HG03139 (cell line): Measurements from ENCODE around the gene RAB6A.
"Not testable (repeated sequence)": the region's sequence is repeated elsewhere in the genome, so short reads cannot be mapped to it uniquely, and the experiment has no call there.

Experiments
- ATAC-seq: cut with Tn5 transposase; IDR thresholded peaks from one replicate; pipeline ENCODE4 v1.9.1; 2021; ENCODE audit not compliant: unreplicated experiment

Gene RAB6A

DNA sequence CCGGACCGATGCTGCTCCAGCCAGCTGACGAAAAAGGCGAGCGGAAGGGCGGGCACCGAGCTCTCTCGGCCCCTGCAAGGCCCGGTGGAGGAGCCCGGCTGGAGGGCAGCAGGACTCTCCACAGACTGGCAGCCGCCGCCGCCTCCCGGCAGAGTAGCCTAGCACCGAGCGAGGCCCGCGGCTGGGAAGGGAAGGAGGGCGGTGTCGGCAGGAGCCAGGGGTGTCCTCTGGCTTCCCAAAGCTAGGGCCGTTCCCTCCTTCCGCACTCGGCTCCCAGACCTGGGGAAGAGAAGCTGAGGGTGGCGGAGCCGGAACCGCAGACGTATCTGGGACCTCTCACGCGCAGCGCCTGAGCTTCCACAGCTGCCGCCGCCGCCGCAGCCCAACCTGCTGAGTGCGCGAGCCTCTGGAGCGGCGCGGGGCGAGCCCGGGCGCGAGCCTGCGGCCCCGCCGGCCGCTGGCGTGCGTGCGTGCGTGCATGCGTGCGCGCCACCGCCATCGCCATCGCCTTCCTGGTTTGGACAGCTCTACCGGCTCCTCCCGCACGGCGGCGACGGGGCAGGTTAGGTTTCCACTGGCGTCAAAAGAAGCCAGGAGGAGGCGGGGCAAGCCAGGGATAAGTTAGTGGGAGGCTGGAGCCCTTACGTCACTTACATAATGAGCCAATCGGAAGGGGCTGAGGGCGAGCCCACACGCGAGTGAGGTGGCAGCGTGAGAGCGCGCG is at the start of gene RAB6A:
Gene RAB6A (minus strand): TSS at position 396 of the 724 bp plus-strand sequence. CDS start 439 bp downstream, outside the sequence.
- peak; percentile 86 for ATAC-seq

DNA sequence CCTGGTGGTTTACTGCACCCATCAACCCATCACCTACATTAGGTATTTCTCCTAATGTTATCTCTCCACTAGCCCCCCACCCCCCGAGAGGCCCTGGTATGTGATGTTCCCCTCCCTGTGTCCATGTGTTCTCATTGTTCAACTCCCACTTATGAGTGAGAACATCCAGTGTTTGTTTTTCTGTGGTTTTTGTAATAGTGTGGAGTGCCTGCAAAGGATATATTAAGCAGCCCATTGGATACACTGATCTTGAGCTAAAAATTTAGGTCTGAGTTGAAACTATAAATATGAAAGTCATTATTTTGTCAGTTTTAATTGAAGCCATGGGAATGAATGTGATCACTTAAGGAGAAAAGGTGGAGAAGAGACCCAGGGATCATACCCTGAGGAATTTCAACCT is 49.8 kb upstream of the RAB6A start:
- ATAC-seq: no peak

DNA sequence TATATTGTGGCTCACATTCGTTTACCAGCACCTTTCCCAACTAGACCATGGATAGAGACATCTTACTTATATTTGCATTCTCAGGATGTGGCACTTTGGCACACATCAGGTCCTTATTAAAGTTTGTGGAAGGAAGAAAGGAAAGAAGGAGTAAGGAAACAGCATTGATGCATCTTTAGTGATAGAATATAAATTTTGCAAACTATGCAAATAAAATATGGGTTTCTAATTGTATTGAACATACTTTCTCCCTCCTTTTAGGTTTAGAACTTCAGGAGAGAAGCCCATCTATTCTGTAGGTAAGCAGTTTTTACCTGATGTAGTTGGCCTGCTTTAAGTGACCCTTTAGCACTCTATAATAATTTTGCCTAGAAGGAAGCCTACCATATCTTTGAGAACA is 47.2 kb upstream of the RAB6A start:
- no peak for ATAC-seq

DNA sequence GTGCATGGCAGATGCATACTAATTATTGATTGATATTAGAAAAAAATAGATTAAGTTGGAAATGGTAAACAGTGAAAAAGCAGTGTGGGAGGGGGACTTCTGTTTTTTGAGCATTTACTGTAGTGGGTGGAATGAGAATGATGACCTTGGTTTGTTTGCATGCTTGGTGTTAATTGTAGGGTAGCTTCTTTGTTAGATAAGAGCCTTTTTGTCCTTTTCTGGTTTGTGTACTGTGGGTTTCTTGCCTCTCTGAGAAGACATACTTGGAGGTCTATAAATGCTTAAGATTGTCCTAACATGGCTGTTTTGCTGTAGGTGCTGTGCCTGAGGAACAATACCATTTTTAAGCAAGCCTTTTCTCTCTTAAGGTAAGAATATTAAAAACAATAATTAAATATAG is 43.8 kb upstream of the RAB6A start:
- ATAC-seq: no peak

DNA sequence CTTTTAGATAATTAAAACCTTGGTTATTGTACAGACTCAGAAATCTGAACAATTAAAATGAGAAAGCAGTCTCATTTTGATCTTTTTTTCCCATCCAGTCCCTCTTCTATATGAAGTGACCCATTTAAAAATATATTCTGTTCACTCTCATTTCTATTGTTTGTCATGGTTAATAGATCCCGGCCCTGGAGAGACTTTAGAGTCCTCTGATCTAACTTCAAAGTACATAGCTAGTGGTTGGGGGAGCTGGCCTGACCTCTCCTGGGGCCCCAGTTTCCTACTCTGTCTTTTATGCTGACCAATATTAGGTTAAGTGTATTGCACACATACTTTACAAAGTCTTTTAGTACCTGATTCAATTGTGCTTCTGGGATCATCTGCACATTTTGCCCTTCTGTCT is 40.3 kb upstream of the RAB6A start:
- ATAC-seq: no peak

DNA sequence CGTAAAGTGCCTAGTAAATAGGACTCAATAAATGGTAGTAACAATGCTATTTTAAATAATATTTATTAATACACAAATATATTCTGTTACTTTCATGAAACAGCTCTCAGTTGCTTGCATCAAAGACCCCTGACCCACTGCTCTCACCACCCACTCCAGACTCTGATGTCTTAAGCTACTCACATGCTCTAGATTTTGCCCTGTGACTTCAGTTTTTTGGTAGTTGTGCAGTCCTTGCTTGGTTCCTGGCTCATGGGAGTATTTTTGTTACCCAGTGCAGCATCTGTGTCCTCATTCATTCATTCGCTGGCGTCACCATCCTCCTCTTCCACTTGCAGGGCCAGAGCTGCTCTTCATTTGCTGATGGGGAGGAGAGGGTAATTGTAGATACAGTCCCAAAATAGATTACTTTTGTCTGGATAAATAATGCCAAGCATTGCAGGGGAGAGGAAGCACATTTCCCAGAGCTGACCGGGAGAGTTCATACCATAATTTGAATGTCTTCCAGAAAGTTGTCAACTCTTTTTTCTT is 39.5 kb upstream of the RAB6A start:
- no peak for ATAC-seq

DNA sequence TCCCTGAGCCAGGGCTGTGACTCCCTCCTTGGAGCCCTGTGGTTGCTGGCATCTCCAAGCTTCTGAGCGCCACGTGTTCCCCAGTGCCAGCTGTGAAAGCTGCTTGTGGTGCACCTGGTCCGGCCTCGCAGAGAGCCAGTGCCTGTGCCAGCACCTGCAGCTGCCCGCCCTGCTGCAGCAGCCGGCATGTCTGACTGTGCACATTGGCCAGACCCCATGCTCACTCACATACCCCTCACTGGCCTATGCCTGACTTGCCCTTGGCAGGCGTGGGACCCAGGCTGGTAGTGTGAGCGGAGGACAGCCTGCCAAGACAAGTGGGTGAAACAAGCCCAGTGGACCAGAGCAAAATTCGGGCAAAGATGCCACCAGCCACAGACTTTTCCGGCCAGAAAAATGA is 36.6 kb upstream of the RAB6A start:
- ATAC-seq: no peak

DNA sequence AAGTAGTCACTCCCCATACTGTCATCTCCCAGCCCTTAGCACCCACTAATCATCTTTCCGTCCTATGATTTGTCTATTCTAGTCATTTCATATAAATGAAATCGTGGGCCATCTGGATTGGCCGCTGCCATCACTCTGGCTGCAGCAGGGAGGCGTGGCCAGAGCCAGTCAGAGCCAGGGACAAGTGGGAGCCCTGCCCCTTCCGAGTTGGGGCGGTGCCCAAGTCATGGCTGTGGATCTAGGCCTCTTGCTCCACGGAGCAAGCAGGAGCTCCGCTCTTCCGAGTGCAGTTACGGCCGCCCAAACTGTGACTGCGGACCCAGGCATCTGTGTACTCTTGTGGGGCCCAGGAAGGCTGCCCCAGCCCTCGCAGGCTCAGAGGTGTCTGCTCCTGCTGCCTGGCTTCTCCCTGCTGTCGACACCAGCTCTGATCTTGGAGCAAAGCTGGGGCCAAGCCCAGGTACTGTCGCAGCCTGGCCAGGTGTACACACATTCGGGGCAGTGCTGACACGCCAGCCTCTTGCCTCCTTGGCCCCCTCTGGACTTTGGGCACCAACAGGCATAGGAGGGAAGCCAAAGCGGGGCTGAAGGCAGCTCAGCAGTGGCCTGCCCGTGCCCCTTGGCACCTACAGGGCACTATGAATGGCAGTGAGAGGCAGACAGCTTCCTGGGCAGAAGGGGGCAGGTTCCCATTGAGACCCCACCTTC is 35.2 kb upstream of the RAB6A start:
- no peak for ATAC-seq

DNA sequence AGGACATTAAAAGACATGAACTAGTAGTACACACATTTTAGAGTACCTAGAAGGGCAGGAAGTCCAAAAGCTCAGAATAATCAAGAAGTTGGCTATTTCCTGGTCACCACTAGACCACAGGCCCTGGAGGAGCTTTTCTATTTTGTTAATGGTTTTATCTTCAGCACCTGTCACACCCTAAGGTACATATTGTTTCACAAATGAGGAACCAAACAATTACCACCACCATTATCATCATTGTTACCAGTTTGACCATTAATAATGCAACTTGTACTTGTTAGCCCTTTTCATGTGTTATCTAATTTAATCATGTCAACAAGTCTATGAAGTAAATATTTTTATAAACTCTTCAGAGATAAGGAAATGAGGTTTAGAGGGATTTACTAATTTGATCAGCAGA is 31.7 kb upstream of the RAB6A start:
- ATAC-seq: no peak

DNA sequence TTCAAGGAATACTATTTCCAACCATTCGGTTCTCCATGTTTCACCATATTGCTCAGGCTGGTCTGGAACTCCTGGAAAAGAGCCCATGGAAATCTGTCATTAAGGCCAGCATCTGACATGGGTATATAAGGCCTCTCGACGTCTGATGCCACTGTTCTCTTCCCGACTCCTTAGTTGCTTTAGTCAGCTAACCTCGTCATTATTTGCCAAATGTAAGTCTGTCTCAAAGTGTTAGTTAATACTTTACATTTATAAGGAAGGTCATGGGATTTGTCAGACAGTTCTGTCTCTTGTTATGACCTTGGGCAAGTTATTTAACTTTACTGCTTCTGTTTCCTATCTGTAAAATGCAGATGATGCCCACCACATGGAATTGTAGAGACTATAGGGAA is 28.4 kb upstream of the RAB6A start:
- ATAC-seq: no peak

DNA sequence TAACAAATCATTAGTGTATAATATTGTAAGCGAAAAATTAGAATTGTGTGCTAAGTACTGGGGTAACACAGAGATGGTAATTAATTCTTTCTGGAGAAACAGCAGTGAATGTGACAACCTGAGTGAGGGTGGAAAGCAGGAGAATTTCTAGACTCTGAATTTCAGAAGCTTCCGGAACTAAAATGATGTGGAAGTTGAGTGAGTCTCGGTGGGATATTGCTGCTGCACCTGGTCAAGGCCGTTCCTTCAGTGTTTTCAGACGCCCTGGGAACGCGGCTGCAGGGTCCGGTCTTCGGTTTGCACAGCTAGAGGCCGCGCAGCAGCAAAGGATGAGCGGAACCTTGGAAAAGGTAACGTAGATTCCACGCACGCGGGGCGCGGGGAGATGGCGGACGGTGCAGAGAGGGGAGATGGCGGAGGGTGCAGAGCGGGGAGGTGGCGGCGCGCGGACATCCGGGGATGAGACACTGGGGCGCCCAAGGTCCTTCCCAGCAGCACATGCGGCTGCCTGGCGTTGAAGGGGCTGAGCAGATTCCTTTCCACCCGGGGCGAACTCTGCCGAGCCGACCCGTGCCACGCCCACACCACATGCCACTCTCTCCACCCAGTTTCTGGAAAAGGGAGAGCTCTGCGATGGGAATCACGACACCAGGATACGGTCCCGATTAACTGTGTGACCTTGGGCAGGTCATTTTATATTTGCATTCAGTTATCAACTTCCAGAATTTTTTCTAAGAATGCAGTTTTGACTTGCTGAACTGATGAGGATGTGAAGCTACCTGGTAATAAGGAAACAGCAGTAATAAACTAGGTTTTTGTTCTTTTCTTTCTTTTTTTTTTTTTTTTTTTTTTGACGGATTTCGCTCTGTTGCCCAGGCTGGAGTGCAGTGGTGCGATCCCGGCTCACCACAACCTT is 27.0 kb upstream of the RAB6A start, which contains the start of gene MRPL48:
Gene MRPL48 (plus strand): TSS at position 232 of the 916 bp plus-strand sequence. CDS start 98 bp downstream, at position 330.
- peak; percentile 95 for ATAC-seq

DNA sequence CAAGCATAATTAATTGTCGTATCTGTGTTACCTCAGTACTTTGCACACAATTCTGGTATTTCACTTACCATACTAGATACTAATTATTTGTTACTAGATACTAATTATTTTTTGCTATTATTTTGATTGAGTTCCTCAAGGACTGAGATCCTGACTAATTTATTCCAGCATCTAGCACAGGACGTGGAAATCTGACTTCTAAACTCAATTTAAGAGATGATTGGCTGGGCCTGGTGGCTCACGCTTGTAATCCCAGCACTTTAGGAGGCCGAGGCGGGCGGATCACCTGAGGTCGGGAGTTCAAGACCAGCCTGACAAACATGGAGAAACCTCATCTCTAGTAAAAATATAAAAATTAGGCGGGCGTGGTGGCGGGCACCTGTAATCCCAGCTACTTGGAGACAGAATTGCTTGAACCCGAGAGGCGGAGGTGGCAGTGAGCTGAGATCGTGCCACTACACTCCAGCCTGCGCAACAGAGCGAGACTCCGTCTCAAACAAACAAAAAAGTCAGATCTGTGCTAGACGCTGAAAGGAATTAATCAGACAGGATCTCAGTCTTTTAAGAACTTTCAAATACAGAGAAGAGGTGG is 26.3 kb upstream of the RAB6A start:
- ATAC-seq: no peak

DNA sequence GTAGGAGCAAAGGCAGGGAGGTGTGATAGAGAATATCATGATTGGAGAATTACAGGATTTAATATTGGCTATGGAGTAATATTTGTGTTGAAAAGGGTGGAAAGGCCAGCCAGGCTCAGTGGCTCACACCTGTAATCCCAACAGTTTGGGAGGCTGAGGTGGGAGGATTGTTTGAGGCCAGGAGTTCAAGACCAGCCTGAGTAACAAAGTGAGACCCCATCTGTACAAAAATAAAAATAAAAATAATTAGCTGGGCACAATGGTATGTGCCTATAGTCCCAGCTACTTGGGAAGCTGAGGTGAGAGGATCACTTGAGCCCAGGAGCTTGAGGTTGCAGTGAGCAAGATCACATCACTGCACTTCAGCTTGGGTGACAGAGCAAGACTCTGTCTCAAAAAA is 24.6 kb upstream of the RAB6A start:
- ATAC-seq: not testable (repeated sequence)

DNA sequence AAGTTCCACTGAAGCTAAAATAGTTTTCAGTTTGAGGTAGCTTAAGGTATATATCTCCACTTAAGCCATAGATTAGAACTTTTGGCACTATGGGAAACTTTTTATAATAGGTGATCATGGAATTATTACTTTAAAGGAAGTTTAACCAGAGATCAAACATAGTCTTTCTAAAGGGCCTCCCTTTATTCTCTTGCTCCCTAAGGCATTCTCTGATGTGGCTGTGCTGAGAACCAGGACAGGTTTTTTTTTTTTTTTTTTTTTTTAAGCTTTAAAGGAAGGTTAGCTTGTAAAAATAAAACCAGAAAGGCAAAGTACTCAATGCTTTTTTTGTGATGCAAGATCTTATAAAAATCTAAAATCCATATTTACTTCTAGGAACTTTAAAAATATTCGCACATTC is 23.9 kb upstream of the RAB6A start:
- no peak for ATAC-seq

DNA sequence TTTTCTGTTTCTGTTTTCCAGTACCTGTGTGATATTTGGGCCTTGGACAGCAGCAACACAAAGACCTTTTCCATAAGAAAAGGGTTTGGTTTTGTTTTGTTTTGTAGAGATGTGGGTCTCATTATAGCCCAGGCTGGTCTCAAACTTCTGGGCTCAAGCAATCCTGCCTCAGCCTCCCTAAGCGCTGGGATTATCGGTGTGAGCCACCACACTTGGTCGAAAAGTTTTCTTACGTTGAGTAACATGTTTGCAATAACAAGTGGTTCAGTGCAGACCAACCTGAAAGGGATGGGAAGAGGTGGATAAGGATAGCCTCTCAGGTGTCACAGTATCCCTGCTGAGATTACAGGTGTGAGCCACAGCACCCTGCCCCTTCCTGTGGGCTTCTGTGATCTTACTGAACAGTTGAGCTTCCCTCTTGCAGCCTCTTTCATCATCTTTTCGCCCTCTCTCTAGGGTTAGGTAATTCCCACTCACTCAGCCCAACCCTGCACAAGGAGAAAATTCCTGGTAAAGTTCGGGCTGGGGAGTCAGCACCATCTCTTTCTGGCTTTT is 23.3 kb upstream of the RAB6A start:
- ATAC-seq: no peak

DNA sequence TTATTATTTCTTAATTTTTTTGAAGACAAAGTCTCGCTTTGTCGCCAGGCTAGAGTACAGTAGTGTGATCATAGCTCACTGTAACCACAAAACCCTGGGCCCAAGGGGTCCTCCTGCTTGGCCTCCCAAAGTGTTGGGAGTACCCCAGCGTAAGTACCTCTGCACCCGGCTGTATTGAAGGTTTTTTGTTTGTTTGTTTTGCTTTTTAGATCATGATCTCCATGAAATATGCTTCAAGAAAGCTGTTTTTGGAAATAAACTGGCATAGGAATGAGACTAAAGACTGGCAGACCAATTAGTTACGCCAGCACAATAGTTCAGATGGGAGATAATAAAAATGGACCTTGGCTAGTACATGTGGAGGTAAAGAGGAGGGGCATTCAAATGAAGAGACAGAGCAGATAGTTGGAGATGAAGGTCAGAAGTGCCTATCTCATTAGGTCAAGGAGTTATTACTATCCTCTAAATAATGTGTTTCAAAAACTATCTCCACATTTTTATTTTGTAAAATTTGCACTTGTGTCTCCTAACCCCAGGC is 22.7 kb upstream of the RAB6A start:
- ATAC-seq: no peak

DNA sequence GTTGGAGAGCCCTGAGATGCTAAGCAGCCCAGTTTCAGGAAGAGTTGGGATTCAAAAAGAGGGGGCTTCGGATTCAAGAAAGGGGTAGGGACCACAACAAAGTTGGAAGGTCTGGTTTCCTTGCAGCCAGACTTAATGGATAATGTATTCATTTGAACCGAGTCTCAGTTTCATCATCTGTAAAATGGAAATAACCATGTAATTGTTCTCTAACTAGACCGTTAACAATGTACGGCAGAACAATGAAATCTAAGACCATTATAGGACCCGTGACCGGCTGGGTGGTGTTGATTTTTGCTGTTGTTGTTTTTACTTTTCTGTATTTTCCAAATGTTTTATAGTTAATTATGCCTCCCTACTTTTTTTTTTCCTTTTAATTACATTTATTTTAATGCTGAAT is 20.4 kb upstream of the RAB6A start:
- ATAC-seq: no peak

DNA sequence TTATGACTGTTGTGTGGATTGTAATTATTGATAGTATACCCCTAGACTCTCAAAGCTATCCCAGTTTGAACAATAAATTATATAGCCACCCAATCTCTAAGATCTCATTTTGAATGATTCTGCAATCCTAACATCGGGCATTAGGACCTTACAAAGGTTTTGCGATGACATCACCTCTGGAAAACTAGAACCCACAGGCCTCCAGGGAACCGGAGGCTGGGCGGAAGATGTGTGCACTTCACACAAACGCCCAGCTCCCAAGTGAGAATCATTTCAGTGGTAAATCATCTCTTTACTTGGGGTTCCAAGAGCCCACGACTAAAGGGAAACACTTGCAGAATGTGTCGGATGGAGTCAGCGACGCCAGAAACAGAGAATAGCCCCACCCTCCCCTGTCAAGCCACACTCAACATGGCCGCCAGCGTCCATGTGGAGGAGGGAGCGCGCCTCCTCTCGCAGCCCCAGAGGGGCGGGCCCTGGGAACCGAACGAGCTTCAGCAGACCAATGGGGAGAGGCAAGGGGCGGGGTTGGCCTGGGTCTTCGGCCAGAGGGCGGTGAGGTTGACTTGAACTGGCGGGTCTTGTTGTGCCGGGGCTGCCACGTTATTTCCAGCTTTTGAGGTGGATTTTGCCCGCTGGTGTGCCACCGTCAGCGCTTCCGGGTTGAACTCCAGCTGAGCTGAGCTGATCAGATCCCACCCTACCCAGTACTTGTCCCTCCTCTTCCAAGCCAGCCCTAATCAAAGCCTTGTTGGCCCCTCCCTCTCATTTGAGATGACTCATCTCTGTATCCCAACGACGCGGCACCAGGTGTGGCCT is 18.4 kb upstream of the RAB6A start:
- peak; percentile 98 for ATAC-seq

DNA sequence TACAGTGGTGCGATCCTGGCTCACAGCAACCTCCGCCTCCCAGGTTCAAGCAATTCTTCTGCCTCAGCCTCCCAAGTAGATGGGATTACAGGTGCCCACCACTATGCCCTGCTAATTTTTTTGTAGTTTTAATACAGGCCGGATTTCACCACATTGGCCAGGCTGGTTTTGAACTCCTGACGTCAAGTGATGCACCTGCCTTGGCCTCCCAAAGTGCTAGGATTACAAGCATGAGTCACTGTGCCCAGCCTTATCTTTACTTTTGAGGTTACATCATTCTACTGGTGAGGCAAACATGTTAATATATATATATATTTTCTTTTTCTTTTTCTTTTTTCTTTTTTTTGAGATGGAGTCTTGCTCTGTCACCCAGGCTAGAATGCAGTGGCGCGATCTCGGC is 9.9 kb upstream of the RAB6A start:
- not testable (repeated sequence) for ATAC-seq
